Measurements from ENCODE around the gene OGFR. TPM values are rescaled to one million over a fixed set of nuclear protein-coding genes. Genes with fewer than 3 reads are reported as not detected.
"Not testable (repeated sequence)": the region's sequence is repeated elsewhere in the genome, so short reads cannot be mapped to it uniquely, and the experiment has no call there.

The OGFR gene
- polyA plus RNA-seq, 3 donors from 2014 or later: 21.6 to 75.3 (median 31.3) TPM

- Mint-ChIP-seq H3K36me3 (peaks cover 13 to 18% (median 15%) of the 10 kb centered on the region in 3 donors), H3K27me3 (ENCODE audit: low read depth in 3 of 3) (peaks cover 0 to 2% (median 0%) of the 10 kb centered on the region in 3 donors), H3K9me3 (no peaks in the 10 kb centered on the region), H3K4me3 (no peak overlapping the region), H3K4me1 (no peaks in the 10 kb centered on the region), H3K27ac (no peak overlapping the region)
- DNase-seq: no peak
Measured at GRCh38 chr20:62852196-62852595, 47.6 kb downstream of the OGFR start.

GRCh38 chr20:62852841-62853240 lies 48.2 kb downstream of the OGFR start:
- DNase-seq: no peak
- Mint-ChIP-seq H3K9me3 (no peaks in the 10 kb centered on the region), H3K27me3 (ENCODE audit: low read depth in 3 of 3) (peaks cover 0 to 1% (median 0%) of the 10 kb centered on the region in 3 donors), H3K27ac (no peak overlapping the region), H3K36me3 (peaks cover 17 to 21% (median 17%) of the 10 kb centered on the region in 3 donors), H3K4me3 (no peak overlapping the region), H3K4me1 (no peaks in the 10 kb centered on the region)

- peaks cover 17 to 21% (median 20%) of the 10 kb centered on the region in 3 donors for H3K36me3 Mint-ChIP-seq
- H3K9me3 Mint-ChIP-seq; H3K4me1 Mint-ChIP-seq; DNase-seq; H3K27ac Mint-ChIP-seq; H3K27me3 Mint-ChIP-seq (ENCODE audit: low read depth in 3 of 3); H3K4me3 Mint-ChIP-seq: not testable (repeated sequence)
Measured at GRCh38 chr20:62853304-62853703, 48.7 kb downstream of the OGFR start.

GRCh38 chr20:62854121-62854520 lies 49.5 kb downstream of the OGFR start:
- no peak overlapping the region for H3K4me3 Mint-ChIP-seq
- DNase-seq: no peak
- H3K36me3 Mint-ChIP-seq: peaks cover 18 to 21% (median 20%) of the 10 kb centered on the region in 3 donors
- H3K27me3 Mint-ChIP-seq (ENCODE audit: low read depth in 3 of 3): no peaks in the 10 kb centered on the region
- peaks cover 0 to 8% of the 10 kb centered on the region in 2 donors for H3K4me1 Mint-ChIP-seq
- H3K9me3 Mint-ChIP-seq: no peaks in the 10 kb centered on the region
- H3K27ac Mint-ChIP-seq: no peak overlapping the region

DNA sequence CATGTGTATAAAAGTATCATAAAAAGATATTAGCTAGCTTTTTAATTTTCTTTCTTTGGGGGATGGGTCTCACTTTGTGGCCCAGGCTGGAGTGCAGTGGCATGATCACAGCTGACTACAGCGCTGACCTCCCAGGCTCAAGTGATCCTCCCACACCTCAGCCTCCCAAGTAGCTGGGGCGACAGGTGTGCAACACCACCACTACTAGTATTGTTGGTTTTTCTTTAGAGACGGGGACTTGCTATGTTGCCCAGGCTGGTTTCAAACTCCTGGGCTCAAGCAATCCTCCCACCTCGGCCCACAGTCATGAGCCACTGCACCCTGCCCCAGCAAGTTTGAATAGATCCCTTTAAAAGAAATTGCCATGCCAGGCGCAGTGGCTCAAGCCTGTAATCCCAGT lies 50.5 kb downstream of the OGFR start:
- no peaks in the 10 kb centered on the region for H3K9me3 Mint-ChIP-seq
- H3K4me3 Mint-ChIP-seq: no peak overlapping the region
- DNase-seq: no peak
- H3K36me3 Mint-ChIP-seq: peaks cover 20 to 21% (median 20%) of the 10 kb centered on the region in 3 donors
- H3K4me1 Mint-ChIP-seq: peaks cover 4 to 18% of the 10 kb centered on the region in 2 donors
- no peak overlapping the region for H3K27ac Mint-ChIP-seq
- peaks cover 0 to 6% (median 4%) of the 10 kb centered on the region in 3 donors for H3K27me3 Mint-ChIP-seq (ENCODE audit: low read depth in 3 of 3)

DNA sequence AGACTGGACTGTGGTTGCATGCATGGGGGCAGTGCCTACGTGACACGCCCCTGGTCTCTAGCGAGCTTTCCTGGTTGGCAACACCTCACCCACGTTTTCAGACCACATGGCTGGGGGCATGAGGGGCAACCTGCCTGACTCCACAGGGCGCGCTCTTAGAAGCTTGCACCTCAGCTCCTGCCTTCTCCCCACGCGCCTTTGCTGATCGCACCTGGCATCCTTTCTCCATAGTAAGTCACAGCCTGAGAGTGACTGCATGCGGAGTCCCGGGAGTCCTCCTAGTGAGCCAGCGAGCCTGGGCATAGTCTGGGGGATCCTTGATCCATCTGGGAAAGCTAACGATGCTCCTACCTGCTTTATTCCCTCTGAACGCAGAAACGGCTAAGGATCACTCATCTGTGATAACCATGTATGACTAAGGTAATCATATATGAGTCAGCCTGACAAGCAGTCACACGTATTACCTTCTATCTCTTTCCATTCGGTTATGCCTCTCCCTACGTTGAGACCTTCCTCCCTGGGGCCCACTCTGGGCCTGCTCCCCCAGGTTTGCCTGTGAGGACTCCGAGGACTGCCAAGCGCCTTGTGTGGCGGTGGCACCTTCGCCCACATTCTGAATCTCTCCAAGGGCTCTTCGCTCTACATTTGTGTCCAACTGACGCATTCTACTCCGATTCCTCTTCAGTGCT lies 52.4 kb downstream of the OGFR start:
- Mint-ChIP-seq H3K27ac (no peak overlapping the region), H3K4me3 (no peak overlapping the region), H3K4me1 (peaks cover 10 to 22% of the 10 kb centered on the region in 2 donors), H3K9me3 (no peaks in the 10 kb centered on the region), H3K27me3 (ENCODE audit: low read depth in 3 of 3) (peaks cover 3 to 15% (median 9%) of the 10 kb centered on the region in 3 donors), H3K36me3 (peaks cover 15 to 21% (median 20%) of the 10 kb centered on the region in 3 donors)
- no peak for DNase-seq

GRCh38 chr20:62858058-62858830 lies 53.6 kb downstream of the OGFR start:
- H3K9me3 Mint-ChIP-seq: no peaks in the 10 kb centered on the region
- peaks cover 9 to 25% (median 13%) of the 10 kb centered on the region in 3 donors for H3K27me3 Mint-ChIP-seq (ENCODE audit: low read depth in 3 of 3)
- H3K36me3 Mint-ChIP-seq: peaks cover 11 to 15% (median 14%) of the 10 kb centered on the region in 3 donors
- H3K4me1 Mint-ChIP-seq: peaks cover 15 to 22% of the 10 kb centered on the region in 2 donors
- peak overlapping the region in 3 of 5 donors; percentile 4 to 36 (median 36) for H3K4me3 Mint-ChIP-seq
- peak overlapping the region in 1 of 6 donors; percentile 8 for H3K27ac Mint-ChIP-seq
- no peak for DNase-seq

GRCh38 chr20:62859721-62860120 lies 55.1 kb downstream of the OGFR start:
- Mint-ChIP-seq H3K4me1 (peaks cover 15 to 22% of the 10 kb centered on the region in 2 donors), H3K27ac (peak overlapping the region in 3 of 6 donors; percentile 34 to 81 (median 73)), H3K27me3 (ENCODE audit: low read depth in 3 of 3) (peaks cover 9 to 26% (median 13%) of the 10 kb centered on the region in 3 donors), H3K9me3 (no peaks in the 10 kb centered on the region), H3K36me3 (peaks cover 9 to 11% (median 10%) of the 10 kb centered on the region in 3 donors), H3K4me3 (peak overlapping the region; percentile 66 to 83 (median 72))
- no peak for DNase-seq

DNA sequence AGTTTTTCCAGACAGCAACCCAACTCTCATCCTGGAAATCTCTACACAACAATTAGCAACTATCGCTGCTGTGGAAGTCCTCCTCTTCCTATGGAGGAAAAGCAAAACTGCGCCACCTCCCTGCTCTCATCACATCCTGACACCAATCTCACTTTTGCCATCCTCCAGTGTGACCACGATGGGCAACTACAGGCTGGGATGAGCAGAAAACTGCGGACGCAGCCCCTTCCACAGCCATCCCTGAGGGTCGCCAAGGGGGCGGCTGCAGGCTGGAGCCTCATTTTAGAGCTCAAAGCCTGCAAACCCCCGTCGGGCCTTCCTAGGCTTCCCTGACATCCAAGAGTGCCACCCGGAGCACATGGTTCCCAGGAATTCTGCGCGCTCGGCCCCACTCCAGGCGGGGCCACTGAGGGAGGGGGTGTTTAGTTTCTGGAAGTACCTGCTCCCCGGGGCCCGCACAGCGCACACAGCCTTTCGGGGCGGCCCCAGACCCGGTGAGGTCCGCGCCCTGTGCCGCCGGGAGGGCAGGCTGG lies 55.8 kb downstream of the OGFR start:
- Mint-ChIP-seq H3K27me3 (ENCODE audit: low read depth in 3 of 3) (peaks cover 9 to 26% (median 13%) of the 10 kb centered on the region in 3 donors), H3K4me3 (peak overlapping the region; percentile 66 to 83 (median 72)), H3K4me1 (peaks cover 15 to 22% of the 10 kb centered on the region in 2 donors), H3K27ac (peak overlapping the region in 3 of 6 donors; percentile 61 to 73 (median 66)), H3K9me3 (no peaks in the 10 kb centered on the region), H3K36me3 (peaks cover 9 to 11% (median 10%) of the 10 kb centered on the region in 3 donors)
- no peak for DNase-seq

- peaks cover 9 to 11% (median 10%) of the 10 kb centered on the region in 3 donors for H3K36me3 Mint-ChIP-seq
- peak overlapping the region in 3 of 5 donors; percentile 36 to 64 (median 51) for H3K4me3 Mint-ChIP-seq
- DNase-seq: peak; percentile 65 to 74 (median 72)
- no peak overlapping the region for H3K27ac Mint-ChIP-seq
- H3K9me3 Mint-ChIP-seq: no peaks in the 10 kb centered on the region
- H3K27me3 Mint-ChIP-seq (ENCODE audit: low read depth in 3 of 3): peaks cover 9 to 26% (median 13%) of the 10 kb centered on the region in 3 donors
- peaks cover 15 to 22% of the 10 kb centered on the region in 2 donors for H3K4me1 Mint-ChIP-seq
Measured at GRCh38 chr20:62860924-62861691, 56.5 kb downstream of the OGFR start.

GRCh38 chr20:62861726-62862336 lies 57.2 kb downstream of the OGFR start, which contains the start of gene TCFL5:
Gene TCFL5 (minus strand): TSS chr20:62861822. CDS start chr20:62861670, 152 bp downstream.
- Mint-ChIP-seq H3K4me3 (peak within 1 kb of the TSS; percentile 54 to 74 (median 70)), H3K27me3 (ENCODE audit: low read depth in 3 of 3) (peaks cover 9 to 26% (median 13%) of the 10 kb centered on the region in 3 donors), H3K36me3 (peaks cover 9 to 11% (median 10%) of the 10 kb centered on the region in 3 donors), H3K9me3 (no peaks in the 10 kb centered on the region), H3K4me1 (peaks cover 15 to 22% of the 10 kb centered on the region in 2 donors), H3K27ac (peak within 1 kb of the TSS; percentile 62 to 89 (median 74))
- DNase-seq: peak; percentile 92 to 93 (median 93)
